K562 (cell line): ENCODE results near the gene APOM. TPM values are rescaled to one million over a fixed set of nuclear protein-coding genes. Genes with fewer than 3 reads are reported as not detected.

Experiments used
- BDP1 ChIP-seq: IDR thresholded peaks from 3 replicates; pipeline ENCODE4 v1.6.1; 2011; ENCODE audit not compliant: insufficient read length, insufficient read depth
- CAMTA2 ChIP-seq: fragments of 250-450 bp; sonication (Bioruptor Pico); conservative IDR thresholded peaks from 2 replicates; pipeline ENCODE4 v1.5.1; 2022
- CEBPB ChIP-seq: fragments of 450-650 bp; IDR thresholded peaks from 2 replicates; pipeline ENCODE4 v1.6.1; 2016; ENCODE audit warnings: missing genetic modification characterization, missing compliant biosample characterization
- CREBBP ChIP-seq: IDR thresholded peaks from one replicate; pipeline ENCODE4 v1.6.1; 2012; ENCODE audit warnings: low read depth, mild to moderate bottlenecking, control low read depth, inconsistent platforms, low read length
- HDAC1 ChIP-seq, 2 experiments: fragments of 450-650 bp; IDR thresholded peaks; 2 replicates each; pipeline ENCODE4 v1.6.1; 2016 to 2017; ENCODE audit warnings: inconsistent platforms in 1 of 2, mild to moderate bottlenecking in 1 of 2, moderate library complexity in 1 of 2
- NCOR1 ChIP-seq: fragments of 450-650 bp; IDR thresholded peaks from 2 replicates; pipeline ENCODE4 v1.6.1; 2016; ENCODE audit warnings: mild to moderate bottlenecking, moderate library complexity
- POLR3A ChIP-seq: IDR thresholded peaks from 2 replicates; pipeline ENCODE4 v1.6.1; 2011; ENCODE audit warnings: borderline replicate concordance, mild to moderate bottlenecking, moderate library complexity; ENCODE audit not compliant: insufficient read length, insufficient read depth; ENCODE audit errors: extremely low read depth
- PTRF ChIP-seq: fragments of 450-650 bp; IDR thresholded peaks from 2 replicates; pipeline ENCODE4 v1.6.1; 2016; ENCODE audit warnings: mild to moderate bottlenecking, missing genetic modification characterization, missing compliant biosample characterization
- PYGO2 ChIP-seq: fragments of 450-650 bp; IDR thresholded peaks from 2 replicates; pipeline ENCODE4 v1.6.1; 2016; ENCODE audit warnings: mild to moderate bottlenecking, missing genetic modification characterization, moderate library complexity, missing compliant biosample characterization
- RAD21 ChIP-seq, 2 experiments: fragments of 250-450 bp in 1 of 2; fragments of 450-650 bp in 1 of 2; sonication (Bioruptor Pico) in 1 of 2; formaldehyde crosslinking in 1 of 2; IDR thresholded peaks in 1 of 2; conservative IDR thresholded peaks in 1 of 2; 2 replicates each; pipeline versions ENCODE4 v1.4.0 to v1.8.0; 2020 to 2022; ENCODE audit warnings: mild to moderate bottlenecking in 2 of 2, moderate library complexity in 1 of 2
- RBM22 ChIP-seq: fragments of 200-400 bp; formaldehyde crosslinking; IDR thresholded peaks from 2 replicates; pipeline ENCODE4 v1.6.1; 2018; ENCODE audit warnings: low read length, low read depth; ENCODE audit not compliant: poor library complexity, severe bottlenecking
- SMAD3 ChIP-seq: fragments of 450-650 bp; formaldehyde crosslinking; conservative IDR thresholded peaks from 2 replicates; pipeline ENCODE4 v1.4.0; 2020; ENCODE audit warnings: mild to moderate bottlenecking
- WHSC1 ChIP-seq: IDR thresholded peaks from one replicate; pipeline ENCODE4 v1.6.1; 2012; ENCODE audit warnings: low read length, control low read depth, inconsistent platforms
- ZBTB17 ChIP-seq: fragments of 450-650 bp; formaldehyde crosslinking; IDR thresholded peaks from 2 replicates; pipeline ENCODE4 v1.4.0; 2020; ENCODE audit warnings: mild to moderate bottlenecking
- polyA plus RNA-seq, 8 experiments: library from polyadenylated mRNA; depleted of rRNA in 4 of 8; stranded (reverse) in 5 of 8; unstranded in 3 of 8; fragments of >200 nt; fragmentation: Nextera tagmentation in 2 of 8; fragmentation: Illumina TruSeq in 1 of 8; extraction: Ambion mirVana in 2 of 8; extraction: Trizol in 1 of 8; gene quantifications; 2 replicates each; pipeline versions ENCODE4 v1.2.1 to v1.2.3, GENCODE V29; 2011 to 2014; ENCODE audit warnings: inconsistent platforms in 1 of 8, missing spikeins in 1 of 8
- total RNA-seq, 7 experiments: library from RNA; depleted of rRNA in 6 of 7; stranded (reverse); fragments of >200 nt in 6 of 7; fragmentation: Illumina TruSeq in 2 of 7; extraction: Trizol in 2 of 7; gene quantifications; 2 replicates each; pipeline versions ENCODE4 v1.2.1 to v1.2.3, GENCODE V29; 2011 to 2021; ENCODE audit warnings: low replicate concordance in 1 of 7
- TF ChIP-seq, protein P1 (sequence below): fragments of 450-650 bp; IDR thresholded peaks from 2 replicates; pipeline ENCODE4 v1.6.1; 2016; ENCODE audit warnings: low read depth
- TF ChIP-seq, protein P2 (sequence below): fragments of 450-650 bp; formaldehyde crosslinking; IDR thresholded peaks from 2 replicates; pipeline ENCODE4 v1.4.0; 2022; ENCODE audit warnings: missing genetic modification characterization

APOM gene
- total and polyA plus RNA-seq, 9 of the 15 experiments (the other 6 are each of a cell fraction or from before 2014, with no cell fraction given): 5.7 to 24.3 (median 10.4) TPM

DNA sequence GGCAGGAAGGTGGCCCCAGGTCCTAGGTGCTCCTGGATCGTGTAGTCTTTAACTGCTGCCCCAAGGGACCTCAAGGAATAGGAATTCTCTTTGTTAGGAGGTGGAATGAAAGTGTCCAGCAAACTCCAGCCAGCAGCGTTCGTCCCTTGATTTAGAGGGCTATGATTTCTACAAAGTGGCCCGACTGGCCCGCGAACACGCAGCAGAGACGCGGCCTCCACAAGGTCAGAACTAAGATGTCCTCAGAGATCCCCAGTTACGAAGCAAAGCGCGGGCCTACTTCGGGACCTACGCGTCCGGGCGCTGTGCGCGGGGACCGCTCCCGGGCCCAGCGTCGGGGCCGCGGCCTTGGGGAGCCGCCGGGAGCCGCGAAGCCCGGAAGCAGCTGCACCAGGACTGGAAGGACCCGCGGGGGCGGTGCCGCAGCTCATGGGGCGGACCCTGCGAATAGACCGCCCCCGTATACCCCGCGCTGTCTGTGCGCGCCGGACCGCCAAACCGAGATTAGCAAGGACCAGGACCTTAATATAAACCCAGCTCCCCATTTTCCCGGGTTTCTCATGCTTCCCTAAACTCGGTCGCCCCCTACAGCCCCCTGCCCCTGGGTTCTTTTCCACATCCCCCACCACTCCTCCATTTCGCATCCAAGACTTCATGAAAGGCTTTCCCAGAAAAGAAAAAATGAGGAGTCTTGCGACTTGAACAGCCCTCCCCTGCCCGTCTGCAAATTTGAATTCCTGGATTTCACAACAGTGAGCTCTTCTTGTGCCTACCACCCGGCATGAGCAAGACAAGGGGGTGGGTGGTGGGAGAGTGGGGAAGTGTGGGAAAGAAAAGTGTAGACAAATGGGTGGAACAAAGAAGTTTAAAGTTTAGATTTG lies 4.9 kb downstream of the APOM start, which contains the start of gene C6orf47 (continued):
- TF ChIP-seq CREBBP (no peak), CAMTA2 (CRISPR knock-in tag) (peak; percentile 98), RAD21 (CRISPR knock-in tag; conservative IDR thresholded peaks at IDR 0.05 in 1 of 2, IDR thresholded peaks at IDR 0.05 in 1 of 2) (peak; percentile 5 to 28; a peak in 3 of 4 replicates), HDAC1 (IDR thresholded peaks at IDR 0.05) (peak in 1 of 2 experiments; percentile 74; a peak in 2 of 4 replicates), ZBTB17 (peak; percentile 91), RBM22 (peak; percentile 95), SMAD3 (CRISPR knock-in tag) (0 out of 2 replicates have a peak, but pooled peaks have one; percentile 1), PYGO2 (no peak), NCOR1 (no peak), BDP1 (no peak), POLR3A (no peak), PTRF (tag) (no peak), CEBPB (tag) (peak; percentile 97), WHSC1 (no peak)
- TF ChIP-seq, protein P1, sequence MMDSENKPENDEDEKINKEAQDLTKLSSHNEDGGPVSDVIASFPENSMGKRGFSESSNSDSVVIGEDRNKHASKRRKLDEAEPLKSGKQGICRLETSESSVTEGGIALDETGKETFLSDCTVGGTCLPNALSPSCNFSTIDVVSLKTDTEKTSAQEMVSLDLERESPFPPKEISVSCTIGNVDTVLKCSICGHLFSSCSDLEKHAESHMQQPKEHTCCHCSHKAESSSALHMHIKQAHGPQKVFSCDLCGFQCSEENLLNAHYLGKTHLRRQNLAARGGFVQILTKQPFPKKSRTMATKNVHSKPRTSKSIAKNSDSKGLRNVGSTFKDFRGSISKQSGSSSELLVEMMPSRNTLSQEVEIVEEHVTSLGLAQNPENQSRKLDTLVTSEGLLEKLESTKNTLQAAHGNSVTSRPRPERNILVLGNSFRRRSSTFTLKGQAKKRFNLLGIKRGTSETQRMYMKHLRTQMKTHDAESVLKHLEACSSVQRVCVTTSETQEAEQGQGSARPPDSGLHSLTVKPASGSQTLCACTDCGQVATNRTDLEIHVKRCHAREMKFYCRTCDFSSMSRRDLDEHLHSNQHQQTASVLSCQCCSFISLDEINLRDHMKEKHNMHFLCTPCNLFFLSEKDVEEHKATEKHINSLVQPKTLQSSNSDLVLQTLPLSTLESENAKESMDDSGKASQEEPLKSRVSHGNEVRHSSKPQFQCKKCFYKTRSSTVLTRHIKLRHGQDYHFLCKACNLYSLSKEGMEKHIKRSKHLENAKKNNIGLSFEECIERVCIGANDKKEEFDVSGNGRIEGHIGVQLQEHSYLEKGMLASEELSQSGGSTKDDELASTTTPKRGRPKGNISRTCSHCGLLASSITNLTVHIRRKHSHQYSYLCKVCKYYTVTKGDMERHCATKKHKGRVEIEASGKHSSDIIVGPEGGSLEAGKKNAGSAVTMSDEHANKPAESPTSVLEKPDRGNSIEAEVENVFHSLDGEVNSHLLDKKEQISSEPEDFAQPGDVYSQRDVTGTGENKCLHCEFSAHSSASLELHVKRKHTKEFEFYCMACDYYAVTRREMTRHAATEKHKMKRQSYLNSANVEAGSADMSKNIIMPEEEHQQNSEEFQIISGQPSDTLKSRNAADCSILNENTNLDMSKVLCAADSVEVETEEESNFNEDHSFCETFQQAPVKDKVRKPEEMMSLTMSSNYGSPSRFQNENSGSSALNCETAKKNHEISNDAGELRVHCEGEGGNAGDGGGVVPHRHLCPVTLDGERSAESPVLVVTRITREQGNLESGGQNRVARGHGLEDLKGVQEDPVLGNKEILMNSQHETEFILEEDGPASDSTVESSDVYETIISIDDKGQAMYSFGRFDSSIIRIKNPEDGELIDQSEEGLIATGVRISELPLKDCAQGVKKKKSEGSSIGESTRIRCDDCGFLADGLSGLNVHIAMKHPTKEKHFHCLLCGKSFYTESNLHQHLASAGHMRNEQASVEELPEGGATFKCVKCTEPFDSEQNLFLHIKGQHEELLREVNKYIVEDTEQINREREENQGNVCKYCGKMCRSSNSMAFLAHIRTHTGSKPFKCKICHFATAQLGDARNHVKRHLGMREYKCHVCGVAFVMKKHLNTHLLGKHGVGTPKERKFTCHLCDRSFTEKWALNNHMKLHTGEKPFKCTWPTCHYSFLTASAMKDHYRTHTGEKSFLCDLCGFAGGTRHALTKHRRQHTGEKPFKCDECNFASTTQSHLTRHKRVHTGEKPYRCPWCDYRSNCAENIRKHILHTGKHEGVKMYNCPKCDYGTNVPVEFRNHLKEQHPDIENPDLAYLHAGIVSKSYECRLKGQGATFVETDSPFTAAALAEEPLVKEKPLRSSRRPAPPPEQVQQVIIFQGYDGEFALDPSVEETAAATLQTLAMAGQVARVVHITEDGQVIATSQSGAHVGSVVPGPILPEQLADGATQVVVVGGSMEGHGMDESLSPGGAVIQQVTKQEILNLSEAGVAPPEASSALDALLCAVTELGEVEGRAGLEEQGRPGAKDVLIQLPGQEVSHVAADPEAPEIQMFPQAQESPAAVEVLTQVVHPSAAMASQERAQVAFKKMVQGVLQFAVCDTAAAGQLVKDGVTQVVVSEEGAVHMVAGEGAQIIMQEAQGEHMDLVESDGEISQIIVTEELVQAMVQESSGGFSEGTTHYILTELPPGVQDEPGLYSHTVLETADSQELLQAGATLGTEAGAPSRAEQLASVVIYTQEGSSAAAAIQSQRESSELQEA: no peak
- TF ChIP-seq, protein P2, sequence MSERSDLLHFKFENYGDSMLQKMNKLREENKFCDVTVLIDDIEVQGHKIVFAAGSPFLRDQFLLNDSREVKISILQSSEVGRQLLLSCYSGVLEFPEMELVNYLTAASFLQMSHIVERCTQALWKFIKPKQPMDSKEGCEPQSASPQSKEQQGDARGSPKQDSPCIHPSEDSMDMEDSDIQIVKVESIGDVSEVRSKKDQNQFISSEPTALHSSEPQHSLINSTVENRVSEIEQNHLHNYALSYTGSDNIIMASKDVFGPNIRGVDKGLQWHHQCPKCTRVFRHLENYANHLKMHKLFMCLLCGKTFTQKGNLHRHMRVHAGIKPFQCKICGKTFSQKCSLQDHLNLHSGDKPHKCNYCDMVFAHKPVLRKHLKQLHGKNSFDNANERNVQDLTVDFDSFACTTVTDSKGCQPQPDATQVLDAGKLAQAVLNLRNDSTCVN: 0 out of 2 replicates have a peak, but pooled peaks have one; percentile 81
